Endothelial cell (in vitro differentiated cells): ENCODE results near the gene VAV1. TPM values are rescaled to one million over a fixed set of nuclear protein-coding genes. Genes with fewer than 3 reads are reported as not detected.

Experiments used
- DNase-seq: peaks from one replicate; pipeline ENCODE4 v3.0.0; 2021; ENCODE audit warnings: low spot score
- H3K27ac Mint-ChIP-seq: one replicate; pipeline ENCODE4 v1.8.0; 2021; ENCODE audit warnings: mixed read lengths, inconsistent platforms; ENCODE audit not compliant: unreplicated experiment
- H3K27me3 Mint-ChIP-seq: one replicate; pipeline ENCODE4 v1.8.0; 2021; ENCODE audit warnings: mild to moderate bottlenecking, moderate library complexity, mixed read lengths, inconsistent platforms; ENCODE audit not compliant: unreplicated experiment
- H3K36me3 Mint-ChIP-seq: one replicate; pipeline ENCODE4 v1.8.0; 2021; ENCODE audit warnings: mild to moderate bottlenecking, low read depth, mixed read lengths, inconsistent platforms; ENCODE audit not compliant: unreplicated experiment
- H3K4me1 Mint-ChIP-seq: one replicate; pipeline ENCODE4 v1.8.0; 2021; ENCODE audit warnings: mild to moderate bottlenecking, mixed read lengths, inconsistent platforms; ENCODE audit not compliant: unreplicated experiment
- H3K4me3 Mint-ChIP-seq: one replicate; pipeline ENCODE4 v1.8.0; 2021; ENCODE audit warnings: mild to moderate bottlenecking, mixed read lengths, inconsistent platforms; ENCODE audit not compliant: unreplicated experiment
- H3K9me3 Mint-ChIP-seq: one replicate; pipeline ENCODE4 v1.8.0; 2021; ENCODE audit warnings: mixed read lengths, inconsistent platforms; ENCODE audit not compliant: unreplicated experiment
- total RNA-seq: library from RNA; stranded (reverse); fragmentation: NEBNext Ultra II Directional; extraction: Animal tissue kit (Norgen Biotek cat#: 25700); gene quantifications from one replicate; pipeline ENCODE4 v1.2.1, GENCODE V29; 2021; ENCODE audit not compliant: unreplicated experiment
- TF ChIP-seq, protein P1 (sequence below): fragments of 200-600 bp; sonication (generic); IDR thresholded peaks from one replicate; pipeline ENCODE4 v1.5.0; 2021; ENCODE audit warnings: antibody characterized with exemption; ENCODE audit not compliant: unreplicated experiment

VAV1 gene
- total RNA-seq, 1 donor from 2014 or later, result not detected

DNA sequence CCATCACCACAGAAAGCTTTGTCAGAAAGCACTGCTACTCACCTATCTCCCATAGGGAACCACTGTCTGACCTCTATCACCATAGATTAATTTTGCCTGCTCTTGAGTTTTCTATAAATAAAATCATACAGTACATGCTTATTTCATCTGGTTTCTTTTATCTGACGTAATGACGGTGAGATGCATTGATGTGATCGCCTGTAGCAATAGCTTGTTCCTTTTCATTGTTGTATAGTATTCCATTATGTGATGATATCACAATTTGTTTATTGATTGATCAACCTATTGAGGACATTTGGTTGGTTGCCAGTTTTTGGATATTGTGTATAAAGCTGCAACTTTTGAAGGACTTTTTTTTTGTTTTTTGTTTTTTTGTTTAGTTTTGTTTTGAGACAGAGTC lies 63.0 kb downstream of the VAV1 start:
- Mint-ChIP-seq H3K4me3 (no peak overlapping the region), H3K9me3 (peaks cover 49% of the 10 kb centered on the region), H3K36me3 (peaks cover 15% of the 10 kb centered on the region), H3K4me1 (no peaks in the 10 kb centered on the region), H3K27me3 (no peaks in the 10 kb centered on the region), H3K27ac (no peak overlapping the region)
- DNase-seq, result no peak
- TF ChIP-seq, protein P1, sequence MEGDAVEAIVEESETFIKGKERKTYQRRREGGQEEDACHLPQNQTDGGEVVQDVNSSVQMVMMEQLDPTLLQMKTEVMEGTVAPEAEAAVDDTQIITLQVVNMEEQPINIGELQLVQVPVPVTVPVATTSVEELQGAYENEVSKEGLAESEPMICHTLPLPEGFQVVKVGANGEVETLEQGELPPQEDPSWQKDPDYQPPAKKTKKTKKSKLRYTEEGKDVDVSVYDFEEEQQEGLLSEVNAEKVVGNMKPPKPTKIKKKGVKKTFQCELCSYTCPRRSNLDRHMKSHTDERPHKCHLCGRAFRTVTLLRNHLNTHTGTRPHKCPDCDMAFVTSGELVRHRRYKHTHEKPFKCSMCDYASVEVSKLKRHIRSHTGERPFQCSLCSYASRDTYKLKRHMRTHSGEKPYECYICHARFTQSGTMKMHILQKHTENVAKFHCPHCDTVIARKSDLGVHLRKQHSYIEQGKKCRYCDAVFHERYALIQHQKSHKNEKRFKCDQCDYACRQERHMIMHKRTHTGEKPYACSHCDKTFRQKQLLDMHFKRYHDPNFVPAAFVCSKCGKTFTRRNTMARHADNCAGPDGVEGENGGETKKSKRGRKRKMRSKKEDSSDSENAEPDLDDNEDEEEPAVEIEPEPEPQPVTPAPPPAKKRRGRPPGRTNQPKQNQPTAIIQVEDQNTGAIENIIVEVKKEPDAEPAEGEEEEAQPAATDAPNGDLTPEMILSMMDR, result no peak

DNA sequence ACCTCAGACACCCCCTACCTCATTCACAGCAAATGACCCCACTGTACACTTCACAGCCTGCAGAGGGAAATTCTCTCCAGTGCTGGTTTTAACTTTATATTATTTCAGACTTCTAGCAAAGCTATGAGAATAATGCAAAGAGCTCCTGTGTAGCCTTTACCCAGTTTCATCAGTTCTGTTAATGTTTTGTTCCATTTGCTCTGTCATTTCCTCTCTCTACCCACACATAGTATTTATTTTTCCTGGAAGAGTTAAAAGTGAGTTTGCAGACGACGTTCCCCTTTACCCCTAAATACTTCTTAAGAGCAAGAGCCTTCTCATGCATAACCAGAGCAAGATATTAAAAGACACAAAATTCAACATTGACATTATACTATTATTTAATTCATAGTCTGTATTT lies 65.0 kb downstream of the VAV1 start:
- peaks cover 41% of the 10 kb centered on the region for H3K9me3 Mint-ChIP-seq
- H3K4me3 Mint-ChIP-seq, result no peak overlapping the region
- H3K4me1 Mint-ChIP-seq, result no peaks in the 10 kb centered on the region
- TF ChIP-seq, protein P1, result no peak
- peaks cover 14% of the 10 kb centered on the region for H3K36me3 Mint-ChIP-seq
- no peak for DNase-seq
- H3K27ac Mint-ChIP-seq, result no peak overlapping the region
- H3K27me3 Mint-ChIP-seq, result no peaks in the 10 kb centered on the region

GRCh38 chr19:6838062-6838655 lies 65.7 kb downstream of the VAV1 start:
- H3K4me3 Mint-ChIP-seq, result no peak overlapping the region
- no peak for DNase-seq

GRCh38 chr19:6842871-6843607 lies 70.5 kb downstream of the VAV1 start:
- TF ChIP-seq, protein P1, result no peak
- Mint-ChIP-seq H3K36me3 (peaks cover 5% of the 10 kb centered on the region), H3K27ac (no peak overlapping the region), H3K27me3 (peaks cover 3% of the 10 kb centered on the region), H3K9me3 (peaks cover 14% of the 10 kb centered on the region), H3K4me1 (no peaks in the 10 kb centered on the region), H3K4me3 (no peak overlapping the region)
- no peak for DNase-seq

More at GRCh38 chr19:6838062-6838655, 65.7 kb downstream of the VAV1 start:
- Mint-ChIP-seq H3K36me3 (peaks cover 10% of the 10 kb centered on the region), H3K4me1 (no peaks in the 10 kb centered on the region), H3K27ac (no peak overlapping the region), H3K9me3 (peaks cover 36% of the 10 kb centered on the region), H3K27me3 (peaks cover 1% of the 10 kb centered on the region)
- TF ChIP-seq, protein P1, result no peak

DNA sequence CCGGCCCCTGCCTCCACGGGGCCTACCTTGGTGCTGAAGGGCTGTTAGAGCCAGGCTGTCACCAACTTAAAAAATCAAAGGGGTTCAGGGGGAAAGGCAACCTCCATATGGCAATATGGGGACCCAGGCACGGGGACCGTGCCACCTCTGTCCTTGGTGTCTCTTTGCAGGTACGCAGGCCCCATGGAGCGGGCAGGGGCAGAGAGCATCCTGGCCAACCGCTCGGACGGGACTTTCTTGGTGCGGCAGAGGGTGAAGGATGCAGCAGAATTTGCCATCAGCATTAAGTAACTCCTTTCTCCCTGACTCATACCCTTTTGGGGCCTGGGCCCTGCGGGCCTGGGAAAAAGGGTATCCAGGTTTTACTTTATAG lies 75.3 kb downstream of the VAV1 start:
- no peak overlapping the region for H3K27ac Mint-ChIP-seq
- DNase-seq, result no peak
- no peaks in the 10 kb centered on the region for H3K4me1 Mint-ChIP-seq
- TF ChIP-seq, protein P1, result no peak
- H3K9me3 Mint-ChIP-seq, result peaks cover 8% of the 10 kb centered on the region
- peaks cover 3% of the 10 kb centered on the region for H3K36me3 Mint-ChIP-seq
- peaks cover 6% of the 10 kb centered on the region for H3K27me3 Mint-ChIP-seq
- no peak overlapping the region for H3K4me3 Mint-ChIP-seq
